Esophagus squamous epithelium (tissue), 5 donors: Measurements from ENCODE around the gene FBXL17. TPM values are rescaled to one million over a fixed set of nuclear protein-coding genes. Genes with fewer than 3 reads are reported as not detected.

ENCODE experiments used
- DNase-seq: peaks from one replicate; lab custom pipeline; 2025; lab: John Stamatoyannopoulos, UW
- H3K27ac ChIP-seq, 4 donors: fragments of 200-600 bp; sonication (generic); one replicate each; pipeline ENCODE4 v1.5.1; 2016 to 2019; ENCODE audit warnings: mild to moderate bottlenecking in 1 of 4
- H3K27me3 ChIP-seq, 4 donors: fragments of 200-600 bp; sonication (generic); 1 replicate in 3 of 4; 2 replicates in 1 of 4; pipeline versions ENCODE4 v1.5.1 to v1.6.0; 2017 to 2021; ENCODE audit warnings: antibody characterized with exemption in 1 of 4
- H3K36me3 ChIP-seq, 3 donors: fragments of 200-600 bp; sonication (generic); one replicate each; pipeline ENCODE4 v1.5.1; 2016 to 2019
- H3K4me1 ChIP-seq, 3 donors: fragments of 200-600 bp; sonication (generic); one replicate each; pipeline ENCODE4 v1.5.1; 2017 to 2019
- H3K4me3 ChIP-seq, 4 donors: fragments of 200-600 bp; sonication (generic); 1 replicate in 3 of 4; 2 replicates in 1 of 4; pipeline ENCODE4 v1.5.1; 2016 to 2019; ENCODE audit warnings: mild to moderate bottlenecking in 2 of 4, moderate library complexity in 1 of 4
- H3K9me3 ChIP-seq, 3 donors: fragments of 200-600 bp; sonication (generic); one replicate each; pipeline ENCODE4 v1.5.1; 2016 to 2019
- POLR2A ChIP-seq, 4 donors: fragments of 450-650 bp; IDR thresholded peaks; one replicate each; pipeline ENCODE4 v1.6.1; 2017; ENCODE audit warnings: antibody characterized with exemption in 4 of 4, mild to moderate bottlenecking in 4 of 4, moderate library complexity in 3 of 4
- WGBS, 2 donors: methylation state at CpG; one replicate each; pipeline ENCODE4 v1.1.5; 2018; 5-methylcytosine and 5-hydroxymethylcytosine counted together
- intact Hi-C: fragments of 100-400 bp; cut with DNase I; formaldehyde crosslinking; loops from one replicate; pipeline ENCODE4 v1.15.0; 2022
- total RNA-seq, 4 donors: library from RNA; depleted of rRNA; stranded (reverse); fragments of >200 nt; gene quantifications; one replicate each; pipeline ENCODE4 v1.1.0, GENCODE V29; 2016
- TF ChIP-seq, protein P1 (sequence below), 6 experiments: fragments of 450-650 bp in 4 of 6; fragments of 200-600 bp in 2 of 6; sonication (generic) in 2 of 6; IDR thresholded peaks; one replicate each; pipeline ENCODE4 v1.5.1; 2016 to 2019; ENCODE audit warnings: antibody characterized with exemption in 6 of 6, mild to moderate bottlenecking in 4 of 6, moderate library complexity in 4 of 6
- donor health status: DM: yes; HTN: yes; CAD: no.

Gene FBXL17
- total RNA-seq, 4 donors from 2014 or later = 11.8 to 23.5 (median 13.8) TPM

DNA sequence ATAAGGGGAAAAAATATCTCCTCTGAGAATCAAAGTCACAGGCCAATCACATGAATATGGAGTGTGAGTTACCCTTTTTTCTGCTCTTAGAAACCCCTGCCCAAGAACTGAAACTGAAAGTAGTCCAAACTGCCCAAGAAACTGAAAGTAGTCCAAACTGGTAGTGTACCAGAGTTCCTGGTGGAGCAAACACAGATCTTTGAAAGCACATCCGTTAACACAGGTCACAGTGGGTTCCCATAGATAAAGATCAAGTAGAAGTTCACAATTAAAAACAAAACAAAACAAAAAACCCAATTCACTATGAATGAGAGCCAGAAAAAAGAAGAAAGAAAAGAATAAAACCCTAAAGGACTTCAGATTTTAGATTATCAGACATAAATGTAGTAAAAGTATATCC lies 378.7 kb downstream of the FBXL17 start:
- WGBS, 2 donors = 17 to 29% methylated on average over 1 of the region's 1 CpG
- TF ChIP-seq POLR2A (IDR thresholded peaks at IDR 0.05) = no peak
- TF ChIP-seq, protein P1, sequence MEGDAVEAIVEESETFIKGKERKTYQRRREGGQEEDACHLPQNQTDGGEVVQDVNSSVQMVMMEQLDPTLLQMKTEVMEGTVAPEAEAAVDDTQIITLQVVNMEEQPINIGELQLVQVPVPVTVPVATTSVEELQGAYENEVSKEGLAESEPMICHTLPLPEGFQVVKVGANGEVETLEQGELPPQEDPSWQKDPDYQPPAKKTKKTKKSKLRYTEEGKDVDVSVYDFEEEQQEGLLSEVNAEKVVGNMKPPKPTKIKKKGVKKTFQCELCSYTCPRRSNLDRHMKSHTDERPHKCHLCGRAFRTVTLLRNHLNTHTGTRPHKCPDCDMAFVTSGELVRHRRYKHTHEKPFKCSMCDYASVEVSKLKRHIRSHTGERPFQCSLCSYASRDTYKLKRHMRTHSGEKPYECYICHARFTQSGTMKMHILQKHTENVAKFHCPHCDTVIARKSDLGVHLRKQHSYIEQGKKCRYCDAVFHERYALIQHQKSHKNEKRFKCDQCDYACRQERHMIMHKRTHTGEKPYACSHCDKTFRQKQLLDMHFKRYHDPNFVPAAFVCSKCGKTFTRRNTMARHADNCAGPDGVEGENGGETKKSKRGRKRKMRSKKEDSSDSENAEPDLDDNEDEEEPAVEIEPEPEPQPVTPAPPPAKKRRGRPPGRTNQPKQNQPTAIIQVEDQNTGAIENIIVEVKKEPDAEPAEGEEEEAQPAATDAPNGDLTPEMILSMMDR (IDR thresholded peaks at IDR 0.05) = no peak
- H3K4me3 ChIP-seq = peak overlapping the region in 2 of 4 donors; percentile 0 to 38
- no peak overlapping the region for H3K27ac ChIP-seq
- H3K27me3 ChIP-seq = no peaks in the 10 kb centered on the region
- H3K9me3 ChIP-seq = no peaks in the 10 kb centered on the region
- intact Hi-C loops = no loop called here
- no peaks in the 10 kb centered on the region for H3K36me3 ChIP-seq
- DNase-seq = no peak
- no peaks in the 10 kb centered on the region for H3K4me1 ChIP-seq

DNA sequence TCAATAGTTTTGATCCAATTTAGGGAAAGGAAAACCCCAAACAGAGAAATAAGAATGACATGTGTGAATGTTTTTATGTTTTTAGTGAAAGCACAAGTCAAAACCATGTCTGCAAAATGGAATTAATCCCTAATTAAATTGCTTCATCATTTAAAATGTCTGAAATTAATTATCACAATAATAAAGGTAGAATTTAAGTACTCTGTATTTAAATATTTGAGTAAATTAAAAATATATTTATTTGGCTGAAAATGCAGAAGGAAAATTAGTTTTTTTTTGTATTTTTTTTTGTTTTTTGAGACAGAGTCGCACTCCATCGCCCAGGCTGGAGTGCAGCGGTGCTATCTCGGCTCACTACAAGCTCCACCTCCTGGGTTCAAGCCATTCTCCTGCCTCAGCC lies 380.7 kb downstream of the FBXL17 start:
- Histone ChIP-seq H3K4me3 (no peak overlapping the region), H3K27me3 (no peaks in the 10 kb centered on the region), H3K4me1 (no peaks in the 10 kb centered on the region), H3K36me3 (no peaks in the 10 kb centered on the region), H3K9me3 (no peaks in the 10 kb centered on the region), H3K27ac (no peak overlapping the region)
- DNase-seq = no peak
- intact Hi-C loops = no loop called here
- TF ChIP-seq, protein P1 (IDR thresholded peaks at IDR 0.05) = no peak
- 86 to 96% methylated on average over 4 of the region's 4 CpGs for WGBS, 2 donors

DNA sequence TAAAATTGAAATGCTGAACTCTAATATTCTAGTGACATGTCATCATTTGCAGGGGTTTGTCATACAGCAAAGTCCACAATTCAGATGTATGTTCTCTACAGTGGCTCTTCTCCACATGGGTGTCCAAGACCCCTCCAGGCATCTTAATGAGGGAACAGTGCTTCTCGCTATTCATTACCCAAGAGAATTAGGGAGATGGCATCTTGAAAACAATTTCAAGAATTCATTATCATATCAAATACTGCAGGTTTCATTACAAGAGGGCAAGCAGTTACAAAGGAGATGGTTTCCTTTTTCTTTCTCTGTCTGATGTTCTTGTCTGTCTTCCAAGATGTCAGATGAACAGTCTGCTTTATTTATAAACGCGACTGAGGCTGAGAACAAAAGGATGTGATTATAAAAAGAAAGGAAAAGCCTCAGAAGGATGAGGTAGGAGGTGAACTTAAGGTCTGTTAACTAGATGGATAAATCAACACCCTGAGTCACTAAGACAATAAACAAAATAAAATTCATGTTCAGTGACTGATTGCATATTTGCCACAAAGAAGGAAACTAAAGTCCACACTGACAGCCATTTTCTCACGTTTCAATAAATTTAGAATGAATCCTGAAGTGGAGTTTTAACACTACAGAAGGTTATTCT lies 384.4 kb downstream of the FBXL17 start:
- TF ChIP-seq, protein P1 (IDR thresholded peaks at IDR 0.05) = no peak
- TF ChIP-seq POLR2A (IDR thresholded peaks at IDR 0.05) = no peak
- H3K36me3 ChIP-seq = no peaks in the 10 kb centered on the region
- H3K9me3 ChIP-seq = no peaks in the 10 kb centered on the region
- H3K4me3 ChIP-seq = no peak overlapping the region
- WGBS, 2 donors = 51 to 63% methylated on average over 4 of the region's 4 CpGs
- intact Hi-C loops = no loop called here
- no peaks in the 10 kb centered on the region for H3K27me3 ChIP-seq
- no peak overlapping the region for H3K27ac ChIP-seq
- no peak for DNase-seq
- no peaks in the 10 kb centered on the region for H3K4me1 ChIP-seq

DNA sequence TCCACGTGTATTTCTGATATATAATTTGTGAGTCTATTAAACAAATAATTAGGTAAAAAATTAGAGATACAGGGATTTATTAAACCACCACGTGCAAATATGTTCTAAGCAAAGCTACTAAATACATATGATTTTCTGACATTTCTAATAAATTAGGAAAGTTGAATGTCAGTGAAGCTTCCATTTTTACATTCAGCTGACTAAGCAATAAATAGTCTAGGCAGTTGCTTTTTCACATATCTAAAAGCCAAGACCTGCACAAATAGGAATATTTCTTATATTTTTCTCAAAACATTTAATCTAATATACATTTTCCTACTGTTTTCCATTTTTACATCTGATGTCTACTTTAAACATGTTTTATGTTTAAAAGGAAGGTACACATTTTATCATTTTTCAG lies 388.6 kb downstream of the FBXL17 start:
- TF ChIP-seq POLR2A (IDR thresholded peaks at IDR 0.05) = no peak
- TF ChIP-seq, protein P1 (IDR thresholded peaks at IDR 0.05) = no peak
- Histone ChIP-seq H3K27me3 (no peaks in the 10 kb centered on the region), H3K4me1 (no peaks in the 10 kb centered on the region), H3K4me3 (no peak overlapping the region), H3K27ac (no peak overlapping the region), H3K9me3 (no peaks in the 10 kb centered on the region), H3K36me3 (no peaks in the 10 kb centered on the region)
- intact Hi-C loops = no loop called here
- no peak for DNase-seq
- WGBS, 2 donors = 84 to 89% methylated on average over 2 of the region's 2 CpGs

DNA sequence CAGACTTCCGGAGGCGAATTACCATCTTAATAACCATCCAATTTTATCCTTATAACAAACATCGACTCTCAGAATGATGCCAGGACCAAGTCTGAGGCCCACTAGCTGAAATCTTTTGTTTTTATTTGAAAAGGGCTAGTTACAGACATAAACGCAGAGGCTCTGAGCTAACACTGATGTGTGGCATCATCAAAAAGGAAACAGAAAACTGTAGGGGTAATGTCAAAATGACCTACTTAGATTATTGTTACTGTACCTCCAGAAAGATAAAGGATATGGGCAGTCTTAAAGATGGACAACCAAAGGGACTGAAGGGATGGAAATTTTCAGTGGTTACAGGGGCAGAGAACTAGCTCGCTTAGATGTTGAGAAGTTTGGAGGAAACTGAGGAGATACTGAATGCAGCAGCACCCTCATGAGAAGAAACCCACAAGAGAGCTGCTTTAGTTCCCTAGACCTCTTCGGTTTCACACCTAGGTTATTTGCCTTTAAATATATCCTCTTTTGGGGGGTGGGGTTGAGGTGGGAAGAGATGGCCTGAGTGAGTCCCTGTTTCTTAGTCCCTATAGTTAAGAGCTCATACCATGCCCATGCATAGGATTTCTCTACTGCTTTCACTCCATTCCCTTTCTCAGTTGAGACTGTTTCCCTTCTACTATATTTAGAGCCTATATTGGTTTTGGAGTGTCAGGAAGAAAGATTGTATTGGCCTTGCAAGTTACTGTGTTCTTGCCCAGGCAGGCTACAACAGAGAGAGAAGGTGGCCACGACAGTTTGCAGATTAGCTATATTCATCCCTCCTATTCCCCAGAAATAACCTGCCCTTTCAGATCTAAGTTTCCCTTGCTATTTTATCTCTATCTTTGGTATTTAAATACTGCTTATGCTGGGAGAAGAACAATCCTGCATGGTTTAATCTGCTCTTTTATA lies 390.8 kb downstream of the FBXL17 start:
- 80 to 85% methylated on average over 7 of the region's 7 CpGs for WGBS, 2 donors
- H3K36me3 ChIP-seq = no peaks in the 10 kb centered on the region
- TF ChIP-seq POLR2A (IDR thresholded peaks at IDR 0.05) = no peak
- TF ChIP-seq, protein P1 (IDR thresholded peaks at IDR 0.05) = no peak
- intact Hi-C loops = no loop called here
- no peaks in the 10 kb centered on the region for H3K9me3 ChIP-seq
- no peak overlapping the region for H3K4me3 ChIP-seq
- no peak overlapping the region for H3K27ac ChIP-seq
- no peak for DNase-seq
- H3K27me3 ChIP-seq = no peaks in the 10 kb centered on the region
- H3K4me1 ChIP-seq = no peaks in the 10 kb centered on the region
